NB4 (cell line): ENCODE data around the gene ACVR2B.

ENCODE experiments used
- CTCF ChIP-seq: IDR thresholded peaks from one replicate; pipeline ENCODE4 v1.5.1; 2012; ENCODE audit warnings: low read depth, low read length
- POLR2A ChIP-seq: IDR thresholded peaks from 2 replicates; pipeline ENCODE4 v1.6.1; 2011; ENCODE audit warnings: mild to moderate bottlenecking; ENCODE audit not compliant: insufficient read length; ENCODE audit errors: extremely low read depth

- TF ChIP-seq POLR2A (no peak), CTCF (no peak)
Measured at GRCh38 chr3:38509732-38510131, 56.0 kb downstream of the ACVR2B start.
